Measurements from ENCODE around the gene SETD5.
A peak's percentile ranks its signal among the peaks of the same experiment; 100 is the strongest.

The SETD5 gene

GRCh38 chr3:9390265-9390888, 7.0 kb upstream of the SETD5 start:
- DNase-seq, result no peak

- DNase-seq, result no peak
These were observed 5.4 kb upstream of the SETD5 start for GRCh38 chr3:9392041-9392440.

GRCh38 chr3:9395570-9396300, 1.7 kb upstream of the SETD5 start:
- no peak for DNase-seq

- no peak for DNase-seq
These were observed 1.1 kb upstream of the SETD5 start for GRCh38 chr3:9396301-9396631.

GRCh38 chr3:9396632-9397331, 633 bp upstream of the SETD5 start:
- DNase-seq, result peak; percentile 98

- no peak for DNase-seq
These were observed 688 bp downstream of the SETD5 start for GRCh38 chr3:9397906-9398699.

- DNase-seq, result no peak
These were observed 1.4 kb downstream of the SETD5 start for GRCh38 chr3:9398700-9399336.

GRCh38 chr3:9399337-9399703, 1.9 kb downstream of the SETD5 start:
- no peak for DNase-seq

- DNase-seq, result peak; percentile 53
These were observed 2.3 kb downstream of the SETD5 start for GRCh38 chr3:9399746-9400145.

GRCh38 chr3:9400616-9401015, 3.2 kb downstream of the SETD5 start:
- no peak for DNase-seq

GRCh38 chr3:9401986-9402385, 4.6 kb downstream of the SETD5 start:
- DNase-seq, result no peak

- DNase-seq, result no peak
These were observed 5.2 kb downstream of the SETD5 start for GRCh38 chr3:9402410-9403228.

- no peak for DNase-seq
These were observed 6.0 kb downstream of the SETD5 start for GRCh38 chr3:9403463-9403862.

GRCh38 chr3:9404680-9405079, 7.3 kb downstream of the SETD5 start:
- DNase-seq, result no peak

GRCh38 chr3:9405756-9406155, 8.3 kb downstream of the SETD5 start:
- no peak for DNase-seq

- DNase-seq, result no peak
These were observed 9.6 kb downstream of the SETD5 start for GRCh38 chr3:9406856-9407626.

- no peak for DNase-seq
These were observed 10.6 kb downstream of the SETD5 start for GRCh38 chr3:9408061-9408460.

GRCh38 chr3:9408546-9408945, 11.1 kb downstream of the SETD5 start:
- DNase-seq, result no peak

GRCh38 chr3:9409981-9410854, 12.8 kb downstream of the SETD5 start:
- no peak for DNase-seq

GRCh38 chr3:9411302-9411701, 13.9 kb downstream of the SETD5 start:
- DNase-seq, result no peak
